HepG2 (cell line): ENCODE results near the gene SPTY2D1. TPM values are rescaled to one million over a fixed set of nuclear protein-coding genes. Genes with fewer than 3 reads are reported as not detected.

Experiments used
- EEA1 ChIP-seq: sonication (generic); formaldehyde crosslinking; IDR thresholded peaks from 2 replicates; pipeline ENCODE4 v1.5.1; 2020; ENCODE audit warnings: mild to moderate bottlenecking, missing genetic modification reagents, borderline replicate concordance
- HHEX ChIP-seq: IDR thresholded peaks from 2 replicates; pipeline ENCODE4 v1.6.1; 2016; ENCODE audit warnings: control low read depth
- NFRKB ChIP-seq: fragments of 450-650 bp; IDR thresholded peaks from 2 replicates; pipeline ENCODE4 v1.6.1; 2017
- ZBTB2 ChIP-seq: sonication (generic); formaldehyde crosslinking; IDR thresholded peaks from 2 replicates; pipeline ENCODE4 v1.8.0; 2022; ENCODE audit warnings: low read depth, missing genetic modification reagents
- ZBTB49 ChIP-seq: sonication (generic); formaldehyde crosslinking; IDR thresholded peaks from 2 replicates; pipeline ENCODE4 v1.4.0; 2020; ENCODE audit warnings: missing genetic modification reagents, borderline replicate concordance
- ZBTB7A ChIP-seq: sonication (generic); formaldehyde crosslinking; IDR thresholded peaks from 2 replicates; pipeline ENCODE4 v1.8.0; 2022; ENCODE audit warnings: mild to moderate bottlenecking, missing genetic modification reagents
- ZNF484 ChIP-seq: sonication (generic); formaldehyde crosslinking; IDR thresholded peaks from 2 replicates; pipeline ENCODE4 v1.5.1; 2020; ENCODE audit warnings: mild to moderate bottlenecking, low read depth, missing genetic modification reagents, borderline replicate concordance
- ZNF607 ChIP-seq: sonication (generic); formaldehyde crosslinking; IDR thresholded peaks from 2 replicates; pipeline ENCODE4 v1.5.1; 2020; ENCODE audit warnings: missing genetic modification reagents, mild to moderate bottlenecking, borderline replicate concordance
- ZNF687 ChIP-seq: sonication (generic); formaldehyde crosslinking; IDR thresholded peaks from 2 replicates; pipeline ENCODE4 v1.5.1; 2020; ENCODE audit warnings: mild to moderate bottlenecking, missing genetic modification reagents, moderate library complexity
- polyA plus RNA-seq, 8 experiments: library from polyadenylated mRNA; depleted of rRNA in 3 of 8; stranded (reverse) in 7 of 8; unstranded in 1 of 8; fragments of >200 nt; fragmentation: Illumina TruSeq in 4 of 8; extraction: Trizol in 4 of 8; gene quantifications; 2 replicates each; pipeline versions ENCODE4 v1.2.1 to v1.2.3, GENCODE V29; 2011 to 2016; ENCODE audit warnings: low read depth in 4 of 8, missing spikeins in 1 of 8, mixed read lengths in 1 of 8; ENCODE audit not compliant: insufficient read depth in 1 of 8
- total RNA-seq, 5 experiments: library from RNA; depleted of rRNA; stranded (reverse); fragments of >200 nt; fragmentation: Illumina TruSeq; extraction: Trizol; gene quantifications; 2 replicates each; pipeline ENCODE4 v1.2.3, GENCODE V29; 2016; ENCODE audit warnings: low read depth in 1 of 5
- TF ChIP-seq, protein P1 (sequence below): sonication (generic); formaldehyde crosslinking; IDR thresholded peaks from 2 replicates; pipeline ENCODE4 v1.5.0; 2020; ENCODE audit warnings: mild to moderate bottlenecking, missing genetic modification reagents, borderline replicate concordance

Gene SPTY2D1
- total and polyA plus RNA-seq, 2 of the 13 experiments (the other 11 are each of a cell fraction or from before 2014, with no cell fraction given) = 6.9 to 14.8 TPM

GRCh38 chr11:18588297-18589252 lies 45.6 kb downstream of the SPTY2D1 start, which contains the start of gene UEVLD (continued):
- TF ChIP-seq ZNF687 (CRISPR knock-in tag) (peak; percentile 92), EEA1 (CRISPR knock-in tag) (no peak), NFRKB (no peak), ZBTB49 (CRISPR knock-in tag) (no peak), HHEX (no peak), ZBTB2 (no peak), ZBTB7A (no peak), ZNF484 (CRISPR knock-in tag) (no peak), ZNF607 (CRISPR knock-in tag) (peak; percentile 85)
- TF ChIP-seq, protein P1, sequence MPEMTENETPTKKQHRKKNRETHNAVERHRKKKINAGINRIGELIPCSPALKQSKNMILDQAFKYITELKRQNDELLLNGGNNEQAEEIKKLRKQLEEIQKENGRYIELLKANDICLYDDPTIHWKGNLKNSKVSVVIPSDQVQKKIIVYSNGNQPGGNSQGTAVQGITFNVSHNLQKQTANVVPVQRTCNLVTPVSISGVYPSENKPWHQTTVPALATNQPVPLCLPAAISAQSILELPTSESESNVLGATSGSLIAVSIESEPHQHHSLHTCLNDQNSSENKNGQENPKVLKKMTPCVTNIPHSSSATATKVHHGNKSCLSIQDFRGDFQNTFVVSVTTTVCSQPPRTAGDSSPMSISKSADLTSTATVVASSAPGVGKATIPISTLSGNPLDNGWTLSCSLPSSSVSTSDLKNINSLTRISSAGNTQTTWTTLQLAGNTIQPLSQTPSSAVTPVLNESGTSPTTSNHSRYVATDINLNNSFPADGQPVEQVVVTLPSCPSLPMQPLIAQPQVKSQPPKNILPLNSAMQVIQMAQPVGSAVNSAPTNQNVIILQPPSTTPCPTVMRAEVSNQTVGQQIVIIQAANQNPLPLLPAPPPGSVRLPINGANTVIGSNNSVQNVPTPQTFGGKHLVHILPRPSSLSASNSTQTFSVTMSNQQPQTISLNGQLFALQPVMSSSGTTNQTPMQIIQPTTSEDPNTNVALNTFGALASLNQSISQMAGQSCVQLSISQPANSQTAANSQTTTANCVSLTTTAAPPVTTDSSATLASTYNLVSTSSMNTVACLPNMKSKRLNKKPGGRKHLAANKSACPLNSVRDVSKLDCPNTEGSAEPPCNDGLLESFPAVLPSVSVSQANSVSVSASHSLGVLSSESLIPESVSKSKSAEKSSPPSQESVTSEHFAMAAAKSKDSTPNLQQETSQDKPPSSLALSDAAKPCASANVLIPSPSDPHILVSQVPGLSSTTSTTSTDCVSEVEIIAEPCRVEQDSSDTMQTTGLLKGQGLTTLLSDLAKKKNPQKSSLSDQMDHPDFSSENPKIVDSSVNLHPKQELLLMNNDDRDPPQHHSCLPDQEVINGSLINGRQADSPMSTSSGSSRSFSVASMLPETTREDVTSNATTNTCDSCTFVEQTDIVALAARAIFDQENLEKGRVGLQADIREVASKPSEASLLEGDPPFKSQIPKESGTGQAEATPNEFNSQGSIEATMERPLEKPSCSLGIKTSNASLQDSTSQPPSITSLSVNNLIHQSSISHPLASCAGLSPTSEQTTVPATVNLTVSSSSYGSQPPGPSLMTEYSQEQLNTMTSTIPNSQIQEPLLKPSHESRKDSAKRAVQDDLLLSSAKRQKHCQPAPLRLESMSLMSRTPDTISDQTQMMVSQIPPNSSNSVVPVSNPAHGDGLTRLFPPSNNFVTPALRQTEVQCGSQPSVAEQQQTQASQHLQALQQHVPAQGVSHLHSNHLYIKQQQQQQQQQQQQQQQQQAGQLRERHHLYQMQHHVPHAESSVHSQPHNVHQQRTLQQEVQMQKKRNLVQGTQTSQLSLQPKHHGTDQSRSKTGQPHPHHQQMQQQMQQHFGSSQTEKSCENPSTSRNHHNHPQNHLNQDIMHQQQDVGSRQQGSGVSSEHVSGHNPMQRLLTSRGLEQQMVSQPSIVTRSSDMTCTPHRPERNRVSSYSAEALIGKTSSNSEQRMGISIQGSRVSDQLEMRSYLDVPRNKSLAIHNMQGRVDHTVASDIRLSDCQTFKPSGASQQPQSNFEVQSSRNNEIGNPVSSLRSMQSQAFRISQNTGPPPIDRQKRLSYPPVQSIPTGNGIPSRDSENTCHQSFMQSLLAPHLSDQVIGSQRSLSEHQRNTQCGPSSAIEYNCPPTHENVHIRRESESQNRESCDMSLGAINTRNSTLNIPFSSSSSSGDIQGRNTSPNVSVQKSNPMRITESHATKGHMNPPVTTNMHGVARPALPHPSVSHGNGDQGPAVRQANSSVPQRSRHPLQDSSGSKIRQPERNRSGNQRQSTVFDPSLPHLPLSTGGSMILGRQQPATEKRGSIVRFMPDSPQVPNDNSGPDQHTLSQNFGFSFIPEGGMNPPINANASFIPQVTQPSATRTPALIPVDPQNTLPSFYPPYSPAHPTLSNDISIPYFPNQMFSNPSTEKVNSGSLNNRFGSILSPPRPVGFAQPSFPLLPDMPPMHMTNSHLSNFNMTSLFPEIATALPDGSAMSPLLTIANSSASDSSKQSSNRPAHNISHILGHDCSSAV (CRISPR knock-in tag) = no peak
